ENCODE measurements around the gene GALNT2. TPM values are rescaled to one million over a fixed set of nuclear protein-coding genes. Genes with fewer than 3 reads are reported as not detected.

Gene GALNT2
- total and polyA plus RNA-seq, 9 of the 15 experiments (the other 6 are each of a cell fraction or from before 2014, with no cell fraction given) = 1.6 to 106 (median 51.9) TPM

GRCh38 chr1:230127105-230128054, 60.3 kb downstream of the GALNT2 start (continued):
- TF ChIP-seq HMBOX1 (IDR thresholded peaks at IDR 0.05) = peak; percentile 59; the same call in 1 of the 2 replicates
- TF ChIP-seq STAT5A (IDR thresholded peaks at IDR 0.05; ENCODE audit: borderline replicate concordance, low read length) = peak; percentile 96
- TF ChIP-seq ZNF395 (CRISPR knock-in tag; IDR thresholded peaks at IDR 0.05) = peak; percentile 74; the same call in 1 of the 2 replicates
- peak; percentile 64 for TF ChIP-seq NFRKB (IDR thresholded peaks at IDR 0.05; ENCODE audit: low read depth)
- peak; percentile 92 for TF ChIP-seq NBN (IDR thresholded peaks at IDR 0.05; ENCODE audit: low read depth)
- TF ChIP-seq FOXM1 (IDR thresholded peaks at IDR 0.05; ENCODE audit: low read depth) = peak; percentile 89
- TF ChIP-seq FOXM1 (CRISPR knock-in tag; IDR thresholded peaks at IDR 0.05; ENCODE audit: low read depth) = no peak
- no peak for TF ChIP-seq ZFP1 (CRISPR knock-in tag; IDR thresholded peaks at IDR 0.05)
- 0 out of 2 replicates have a peak, but pooled peaks have one; percentile 53 for TF ChIP-seq CUX1 (CRISPR knock-in tag; IDR thresholded peaks at IDR 0.05)
- TF ChIP-seq TEAD1 (CRISPR knock-in tag; IDR thresholded peaks at IDR 0.05) = peak; percentile 51 to 56; a peak in 1 of 4 replicates
- peak in 1 of 2 experiments; percentile 91; a peak in 2 of 4 replicates for TF ChIP-seq HDAC1 (IDR thresholded peaks at IDR 0.05)
- TF ChIP-seq ZNF134 (CRISPR knock-in tag; conservative IDR thresholded peaks at IDR 0.05) = peak; percentile 94
- TF ChIP-seq MEF2D (tag; conservative IDR thresholded peaks at IDR 0.05; ENCODE audit: low read depth) = peak; percentile 26; the same call in 1 of the 2 replicates
- TF ChIP-seq RAD51 (IDR thresholded peaks at IDR 0.05; ENCODE audit: borderline replicate concordance, low read depth) = peak; percentile 92
- TF ChIP-seq ZNF436 (CRISPR knock-in tag; IDR thresholded peaks at IDR 0.05) = no peak
- no peak for TF ChIP-seq NCOA4 (IDR thresholded peaks at IDR 0.05; ENCODE audit: partially characterized antibody)

Measured in K562 (cell line).